HepG2 (cell line): Measurements from ENCODE around the gene FLT3LG. TPM values are rescaled to one million over a fixed set of nuclear protein-coding genes. Genes with fewer than 3 reads are reported as not detected.
A peak's percentile ranks its signal among the peaks of the same experiment; 100 is the strongest.

Experiments
- ARNTL ChIP-seq: sonication (generic); formaldehyde crosslinking; IDR thresholded peaks from 2 replicates; pipeline ENCODE4 v1.4.0; 2020; ENCODE audit warnings: mild to moderate bottlenecking, missing genetic modification reagents
- CREB1 ChIP-seq, 2 experiments: fragments of 450-650 bp in 1 of 2; IDR thresholded peaks; 2 replicates each; pipeline ENCODE4 v1.6.1; 2016 to 2017; ENCODE audit warnings: control low read depth in 1 of 2, mild to moderate bottlenecking in 1 of 2, missing compliant biosample characterization in 1 of 2, missing genetic modification characterization in 1 of 2
- EEA1 ChIP-seq: sonication (generic); formaldehyde crosslinking; IDR thresholded peaks from 2 replicates; pipeline ENCODE4 v1.5.1; 2020; ENCODE audit warnings: mild to moderate bottlenecking, missing genetic modification reagents, borderline replicate concordance
- KDM5B ChIP-seq: sonication (generic); formaldehyde crosslinking; IDR thresholded peaks from 2 replicates; pipeline ENCODE4 v1.4.0; 2020; ENCODE audit warnings: missing genetic modification reagents, mild to moderate bottlenecking, borderline replicate concordance
- KLF12 ChIP-seq: sonication (generic); formaldehyde crosslinking; IDR thresholded peaks from 2 replicates; pipeline ENCODE4 v1.4.0; 2020; ENCODE audit warnings: missing genetic modification reagents, borderline replicate concordance
- KMT2B ChIP-seq: IDR thresholded peaks from 2 replicates; pipeline ENCODE4 v1.6.1; 2016; ENCODE audit warnings: missing genetic modification reagents, missing compliant biosample characterization
- NFYB ChIP-seq: sonication (generic); formaldehyde crosslinking; IDR thresholded peaks from 2 replicates; pipeline ENCODE4 v1.4.0; 2020; ENCODE audit warnings: missing genetic modification reagents
- PHF21A ChIP-seq: sonication (generic); formaldehyde crosslinking; IDR thresholded peaks from 2 replicates; pipeline ENCODE4 v1.5.0; 2020; ENCODE audit warnings: mild to moderate bottlenecking, missing genetic modification reagents
- POLR2G ChIP-seq: fragments of 200-400 bp; formaldehyde crosslinking; IDR thresholded peaks from 2 replicates; pipeline ENCODE4 v1.6.1; 2018; ENCODE audit warnings: mild to moderate bottlenecking, low read depth, low read length, moderate library complexity
- PPARG ChIP-seq: conservative IDR thresholded peaks from 2 replicates; pipeline ENCODE4 v1.6.1; 2016; ENCODE audit warnings: missing biosample characterization, missing genetic modification reagents
- SMAD3 ChIP-seq: sonication (generic); formaldehyde crosslinking; IDR thresholded peaks from 2 replicates; pipeline ENCODE4 v1.4.0; 2020; ENCODE audit warnings: missing genetic modification reagents
- SSRP1 ChIP-seq: IDR thresholded peaks from 2 replicates; pipeline ENCODE4 v1.6.1; 2016; ENCODE audit warnings: control low read depth
- ZBTB1 ChIP-seq: sonication (generic); formaldehyde crosslinking; IDR thresholded peaks from 2 replicates; pipeline ENCODE4 v1.4.0; 2020; ENCODE audit warnings: missing genetic modification reagents, borderline replicate concordance
- ZC3H13 ChIP-seq: sonication (generic); formaldehyde crosslinking; IDR thresholded peaks from 2 replicates; pipeline ENCODE4 v1.8.1; 2023; ENCODE audit warnings: mild to moderate bottlenecking, missing genetic modification reagents, moderate library complexity
- ZNF263 ChIP-seq: sonication (generic); formaldehyde crosslinking; IDR thresholded peaks from 2 replicates; pipeline ENCODE4 v1.4.0; 2020; ENCODE audit warnings: missing genetic modification reagents
- ZNF335 ChIP-seq: sonication (generic); formaldehyde crosslinking; IDR thresholded peaks from 2 replicates; pipeline ENCODE4 v1.4.0; 2020; ENCODE audit warnings: missing genetic modification reagents
- ZNF567 ChIP-seq: sonication (generic); formaldehyde crosslinking; IDR thresholded peaks from 2 replicates; pipeline ENCODE4 v1.8.1; 2023; ENCODE audit warnings: mild to moderate bottlenecking, missing genetic modification reagents, borderline replicate concordance
- ZNF747 ChIP-seq: sonication (generic); formaldehyde crosslinking; IDR thresholded peaks from 2 replicates; pipeline ENCODE4 v1.8.1; 2023; ENCODE audit warnings: missing genetic modification reagents, mild to moderate bottlenecking, borderline replicate concordance
- ZSCAN20 ChIP-seq: sonication (generic); formaldehyde crosslinking; IDR thresholded peaks from 2 replicates; pipeline ENCODE4 v1.4.0; 2020; ENCODE audit warnings: missing genetic modification reagents, mild to moderate bottlenecking, borderline replicate concordance
- polyA plus RNA-seq, 8 experiments: library from polyadenylated mRNA; depleted of rRNA in 3 of 8; stranded (reverse) in 7 of 8; unstranded in 1 of 8; fragments of >200 nt; fragmentation: Illumina TruSeq in 4 of 8; extraction: Trizol in 4 of 8; gene quantifications; 2 replicates each; pipeline versions ENCODE4 v1.2.1 to v1.2.3, GENCODE V29; 2011 to 2016; ENCODE audit warnings: low read depth in 4 of 8, missing spikeins in 1 of 8, mixed read lengths in 1 of 8; ENCODE audit not compliant: insufficient read depth in 1 of 8
- total RNA-seq, 5 experiments: library from RNA; depleted of rRNA; stranded (reverse); fragments of >200 nt; fragmentation: Illumina TruSeq; extraction: Trizol; gene quantifications; 2 replicates each; pipeline ENCODE4 v1.2.3, GENCODE V29; 2016; ENCODE audit warnings: low read depth in 1 of 5
- TF ChIP-seq, protein P1 (sequence below): IDR thresholded peaks from 2 replicates; pipeline ENCODE4 v1.6.1; 2016
- TF ChIP-seq, protein P2 (sequence below): IDR thresholded peaks from 2 replicates; pipeline ENCODE4 v1.6.1; 2018; ENCODE audit warnings: missing genetic modification reagents, mild to moderate bottlenecking, missing compliant biosample characterization
- TF ChIP-seq, protein P3 (sequence below): sonication (generic); formaldehyde crosslinking; IDR thresholded peaks from 2 replicates; pipeline ENCODE4 v1.8.0; 2022; ENCODE audit warnings: missing genetic modification reagents, low read depth, mild to moderate bottlenecking, borderline replicate concordance
- TF ChIP-seq, protein P4 (sequence below), 2 experiments: fragments of 450-650 bp in 1 of 2; sonication (generic) in 1 of 2; formaldehyde crosslinking; IDR thresholded peaks; 2 replicates each; pipeline versions ENCODE4 v1.5.0 to v1.8.0; 2020 to 2022; ENCODE audit warnings: mild to moderate bottlenecking in 1 of 2, missing genetic modification reagents in 1 of 2

The FLT3LG gene
- total and polyA plus RNA-seq, 2 of the 13 experiments (the other 11 are each of a cell fraction or from before 2014, with no cell fraction given) = 1.5 to 2.6 TPM

DNA sequence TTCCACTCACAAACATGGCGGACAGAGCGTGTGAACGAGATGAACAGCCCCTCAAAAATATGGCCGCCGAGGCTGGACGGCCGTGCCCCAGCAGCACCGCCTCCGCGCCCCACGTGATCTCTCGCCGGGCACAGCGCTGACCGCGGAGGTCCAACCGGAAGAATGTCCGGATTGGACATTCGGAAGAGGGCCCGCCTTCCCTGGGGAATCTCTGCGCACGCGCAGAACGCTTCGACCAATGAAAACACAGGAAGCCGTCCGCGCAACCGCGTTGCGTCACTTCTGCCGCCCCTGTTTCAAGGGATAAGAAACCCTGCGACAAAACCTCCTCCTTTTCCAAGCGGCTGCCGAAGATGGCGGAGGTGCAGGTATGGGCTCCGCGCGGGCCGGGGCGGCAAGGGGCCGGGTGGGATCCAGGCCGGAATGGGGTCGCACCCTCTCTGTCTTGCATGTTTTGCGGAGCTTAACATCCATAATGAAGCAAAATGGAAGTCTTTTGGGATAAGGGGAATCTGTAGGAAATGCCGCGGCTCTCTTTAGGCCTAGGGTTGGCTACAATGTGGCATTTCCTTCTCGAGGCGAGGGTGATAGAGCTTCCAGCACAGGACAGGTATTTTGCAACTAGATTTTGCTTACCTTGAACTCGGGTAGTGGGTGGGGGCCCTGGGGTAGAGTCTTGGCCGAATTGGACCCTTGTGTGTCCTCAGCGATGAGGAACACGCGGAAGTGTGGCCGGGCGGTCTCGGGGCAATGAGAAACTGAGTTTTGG, 13.4 kb downstream of the FLT3LG start, which contains the start of gene RPL13A (continued):
- TF ChIP-seq ZBTB1 (CRISPR knock-in tag) (no peak), SSRP1 (CRISPR knock-in tag) (peak; percentile 54; the same call in 1 of the 2 replicates), ZNF567 (CRISPR knock-in tag) (0 out of 2 replicates have a peak, but pooled peaks have one; percentile 46), ZC3H13 (CRISPR knock-in tag) (peak; percentile 49; the same call in 1 of the 2 replicates), ZSCAN20 (CRISPR knock-in tag) (peak; percentile 52; the same call in 1 of the 2 replicates), NFYB (peak; percentile 95), ARNTL (CRISPR knock-in tag) (peak; percentile 34; the same call in 1 of the 2 replicates), SMAD3 (CRISPR knock-in tag) (peak; percentile 74; the same call in 1 of the 2 replicates), EEA1 (CRISPR knock-in tag) (no peak), KLF12 (0 out of 2 replicates have a peak, but pooled peaks have one; percentile 60), PPARG (CRISPR knock-in tag) (0 out of 2 replicates have a peak, but pooled peaks have one; percentile 35), ZNF263 (CRISPR knock-in tag) (no peak), ZNF335 (CRISPR knock-in tag) (peak; percentile 63; the same call in 1 of the 2 replicates), ZNF747 (CRISPR knock-in tag) (no peak; the same call in 1 of the 2 replicates), CREB1 (IDR thresholded peaks at IDR 0.05) (peak; percentile 91), CREB1 (CRISPR knock-in tag; IDR thresholded peaks at IDR 0.05) (peak; percentile 99), POLR2G (peak; percentile 100), KDM5B (CRISPR knock-in tag) (peak; percentile 87; the same call in 1 of the 2 replicates), PHF21A (peak; percentile 36; the same call in 1 of the 2 replicates), KMT2B (peak; percentile 67; the same call in 1 of the 2 replicates)
- TF ChIP-seq, protein P1, sequence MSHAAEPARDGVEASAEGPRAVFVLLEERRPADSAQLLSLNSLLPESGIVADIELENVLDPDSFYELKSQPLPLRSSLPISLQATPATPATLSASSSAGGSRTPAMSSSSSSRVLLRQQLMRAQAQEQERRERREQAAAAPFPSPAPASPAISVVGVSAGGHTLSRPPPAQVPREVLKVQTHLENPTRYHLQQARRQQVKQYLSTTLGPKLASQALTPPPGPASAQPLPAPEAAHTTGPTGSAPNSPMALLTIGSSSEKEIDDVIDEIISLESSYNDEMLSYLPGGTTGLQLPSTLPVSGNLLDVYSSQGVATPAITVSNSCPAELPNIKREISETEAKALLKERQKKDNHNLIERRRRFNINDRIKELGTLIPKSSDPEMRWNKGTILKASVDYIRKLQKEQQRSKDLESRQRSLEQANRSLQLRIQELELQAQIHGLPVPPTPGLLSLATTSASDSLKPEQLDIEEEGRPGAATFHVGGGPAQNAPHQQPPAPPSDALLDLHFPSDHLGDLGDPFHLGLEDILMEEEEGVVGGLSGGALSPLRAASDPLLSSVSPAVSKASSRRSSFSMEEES = peak; percentile 80
- TF ChIP-seq, protein P2, sequence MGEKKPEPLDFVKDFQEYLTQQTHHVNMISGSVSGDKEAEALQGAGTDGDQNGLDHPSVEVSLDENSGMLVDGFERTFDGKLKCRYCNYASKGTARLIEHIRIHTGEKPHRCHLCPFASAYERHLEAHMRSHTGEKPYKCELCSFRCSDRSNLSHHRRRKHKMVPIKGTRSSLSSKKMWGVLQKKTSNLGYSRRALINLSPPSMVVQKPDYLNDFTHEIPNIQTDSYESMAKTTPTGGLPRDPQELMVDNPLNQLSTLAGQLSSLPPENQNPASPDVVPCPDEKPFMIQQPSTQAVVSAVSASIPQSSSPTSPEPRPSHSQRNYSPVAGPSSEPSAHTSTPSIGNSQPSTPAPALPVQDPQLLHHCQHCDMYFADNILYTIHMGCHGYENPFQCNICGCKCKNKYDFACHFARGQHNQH (CRISPR knock-in tag) = peak; percentile 73; the same call in 1 of the 2 replicates
- TF ChIP-seq, protein P3, sequence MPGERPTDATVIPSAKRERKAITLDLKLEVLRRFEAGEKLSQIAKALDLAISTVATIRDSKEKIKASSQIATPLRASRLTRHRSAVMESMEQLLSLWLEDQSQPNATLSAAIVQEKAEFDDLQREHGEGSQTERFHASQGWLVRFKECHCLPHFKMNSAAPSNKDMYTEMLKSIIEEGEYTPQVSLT = no peak
- TF ChIP-seq, protein P4, sequence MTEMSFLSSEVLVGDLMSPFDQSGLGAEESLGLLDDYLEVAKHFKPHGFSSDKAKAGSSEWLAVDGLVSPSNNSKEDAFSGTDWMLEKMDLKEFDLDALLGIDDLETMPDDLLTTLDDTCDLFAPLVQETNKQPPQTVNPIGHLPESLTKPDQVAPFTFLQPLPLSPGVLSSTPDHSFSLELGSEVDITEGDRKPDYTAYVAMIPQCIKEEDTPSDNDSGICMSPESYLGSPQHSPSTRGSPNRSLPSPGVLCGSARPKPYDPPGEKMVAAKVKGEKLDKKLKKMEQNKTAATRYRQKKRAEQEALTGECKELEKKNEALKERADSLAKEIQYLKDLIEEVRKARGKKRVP (CRISPR knock-in tag; IDR thresholded peaks at IDR 0.05) = peak in 1 of 2 experiments; percentile 92; a peak in 2 of 4 replicates
